KMS-11 (cell line): ENCODE results near the gene CCDC28B.

Source experiments
- H2AFZ ChIP-seq: fragments of 200-600 bp; sonication (generic); 2 replicates; pipeline ENCODE4 v1.6.1; 2016; ENCODE audit warnings: antibody characterized with exemption, mixed run types, low read depth
- H3K27ac ChIP-seq: fragments of 200-600 bp; sonication (generic); 2 replicates; pipeline ENCODE4 v1.6.1; 2016; ENCODE audit warnings: mild to moderate bottlenecking, mixed run types
- H3K27me3 ChIP-seq: fragments of 200-600 bp; sonication (generic); 2 replicates; pipeline ENCODE4 v1.6.1; 2017; ENCODE audit warnings: mild to moderate bottlenecking, low read depth, mixed run types, moderate library complexity; ENCODE audit not compliant: insufficient read depth
- H3K36me3 ChIP-seq: fragments of 200-600 bp; sonication (generic); 2 replicates; pipeline ENCODE4 v1.6.1; 2017; ENCODE audit warnings: mild to moderate bottlenecking, mixed run types; ENCODE audit not compliant: insufficient read depth
- H3K4me1 ChIP-seq: fragments of 200-600 bp; sonication (generic); 2 replicates; pipeline ENCODE4 v1.6.1; 2016; ENCODE audit warnings: mild to moderate bottlenecking, low read depth, mixed run types; ENCODE audit not compliant: poor library complexity, severe bottlenecking
- H3K4me2 ChIP-seq: fragments of 200-600 bp; sonication (generic); 2 replicates; pipeline ENCODE4 v1.7.0; 2016; ENCODE audit warnings: mild to moderate bottlenecking, mixed run types
- H3K4me3 ChIP-seq: fragments of 200-600 bp; sonication (generic); IDR thresholded peaks from 2 replicates; pipeline ENCODE4 v1.6.1; 2017; ENCODE audit warnings: low read depth, low read length, mixed read lengths; ENCODE audit not compliant: insufficient read depth
- H3K79me2 ChIP-seq: fragments of 200-600 bp; sonication (generic); 2 replicates; pipeline ENCODE4 v1.6.1; 2016; ENCODE audit warnings: low read depth, mixed run types; ENCODE audit not compliant: insufficient read depth
- H3K9ac ChIP-seq: fragments of 200-600 bp; sonication (generic); 2 replicates; pipeline ENCODE4 v1.6.1; 2016; ENCODE audit warnings: mild to moderate bottlenecking, mixed run types
- H4K20me1 ChIP-seq: fragments of 200-600 bp; sonication (generic); 2 replicates; pipeline ENCODE4 v1.6.1; 2016; ENCODE audit warnings: mild to moderate bottlenecking, mixed run types; ENCODE audit not compliant: insufficient read depth
- TF ChIP-seq, protein P1 (sequence below): fragments of 200-600 bp; sonication (generic); conservative IDR thresholded peaks from 2 replicates; pipeline ENCODE4 v1.6.1; 2017; ENCODE audit warnings: low read depth, mild to moderate bottlenecking, antibody characterized with exemption, low read length, moderate library complexity, mixed read lengths

Gene CCDC28B

DNA sequence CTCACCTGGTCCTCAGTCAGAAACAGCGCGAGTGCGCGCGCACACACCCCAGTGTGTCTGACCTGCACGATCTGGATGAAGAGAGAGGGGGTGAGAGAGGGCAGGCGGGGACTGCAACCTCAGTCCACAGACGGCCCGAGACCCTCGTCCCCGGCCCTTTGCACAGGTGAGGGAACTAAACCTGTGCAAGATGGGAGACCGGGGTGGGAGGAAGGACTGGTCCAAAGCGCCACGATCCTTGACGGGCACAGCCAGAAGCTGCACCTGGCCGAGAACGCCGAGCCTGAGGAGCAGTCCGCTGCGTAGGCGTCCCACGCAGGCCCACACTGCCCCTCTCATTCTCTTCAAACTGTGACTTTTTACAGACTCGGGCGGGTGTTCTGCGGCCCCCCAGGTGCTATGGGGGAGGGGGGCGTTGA, 4.6 kb downstream of the CCDC28B start:
- Histone ChIP-seq H3K36me3 (no peaks in the 10 kb centered on the region), H4K20me1 (no peaks in the 10 kb centered on the region), H3K4me2 (peak overlapping the region; percentile 93), H2AFZ (peak overlapping the region; percentile 59), H3K79me2 (no peaks in the 10 kb centered on the region), H3K4me3 (no peak overlapping the region), H3K27me3 (no peaks in the 10 kb centered on the region), H3K27ac (no peak overlapping the region), H3K4me1 (peaks cover 48% of the 10 kb centered on the region), H3K9ac (peak overlapping the region; percentile 67; the same call in 1 of the 2 replicates)
- TF ChIP-seq, protein P1, sequence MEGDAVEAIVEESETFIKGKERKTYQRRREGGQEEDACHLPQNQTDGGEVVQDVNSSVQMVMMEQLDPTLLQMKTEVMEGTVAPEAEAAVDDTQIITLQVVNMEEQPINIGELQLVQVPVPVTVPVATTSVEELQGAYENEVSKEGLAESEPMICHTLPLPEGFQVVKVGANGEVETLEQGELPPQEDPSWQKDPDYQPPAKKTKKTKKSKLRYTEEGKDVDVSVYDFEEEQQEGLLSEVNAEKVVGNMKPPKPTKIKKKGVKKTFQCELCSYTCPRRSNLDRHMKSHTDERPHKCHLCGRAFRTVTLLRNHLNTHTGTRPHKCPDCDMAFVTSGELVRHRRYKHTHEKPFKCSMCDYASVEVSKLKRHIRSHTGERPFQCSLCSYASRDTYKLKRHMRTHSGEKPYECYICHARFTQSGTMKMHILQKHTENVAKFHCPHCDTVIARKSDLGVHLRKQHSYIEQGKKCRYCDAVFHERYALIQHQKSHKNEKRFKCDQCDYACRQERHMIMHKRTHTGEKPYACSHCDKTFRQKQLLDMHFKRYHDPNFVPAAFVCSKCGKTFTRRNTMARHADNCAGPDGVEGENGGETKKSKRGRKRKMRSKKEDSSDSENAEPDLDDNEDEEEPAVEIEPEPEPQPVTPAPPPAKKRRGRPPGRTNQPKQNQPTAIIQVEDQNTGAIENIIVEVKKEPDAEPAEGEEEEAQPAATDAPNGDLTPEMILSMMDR, result no peak

DNA sequence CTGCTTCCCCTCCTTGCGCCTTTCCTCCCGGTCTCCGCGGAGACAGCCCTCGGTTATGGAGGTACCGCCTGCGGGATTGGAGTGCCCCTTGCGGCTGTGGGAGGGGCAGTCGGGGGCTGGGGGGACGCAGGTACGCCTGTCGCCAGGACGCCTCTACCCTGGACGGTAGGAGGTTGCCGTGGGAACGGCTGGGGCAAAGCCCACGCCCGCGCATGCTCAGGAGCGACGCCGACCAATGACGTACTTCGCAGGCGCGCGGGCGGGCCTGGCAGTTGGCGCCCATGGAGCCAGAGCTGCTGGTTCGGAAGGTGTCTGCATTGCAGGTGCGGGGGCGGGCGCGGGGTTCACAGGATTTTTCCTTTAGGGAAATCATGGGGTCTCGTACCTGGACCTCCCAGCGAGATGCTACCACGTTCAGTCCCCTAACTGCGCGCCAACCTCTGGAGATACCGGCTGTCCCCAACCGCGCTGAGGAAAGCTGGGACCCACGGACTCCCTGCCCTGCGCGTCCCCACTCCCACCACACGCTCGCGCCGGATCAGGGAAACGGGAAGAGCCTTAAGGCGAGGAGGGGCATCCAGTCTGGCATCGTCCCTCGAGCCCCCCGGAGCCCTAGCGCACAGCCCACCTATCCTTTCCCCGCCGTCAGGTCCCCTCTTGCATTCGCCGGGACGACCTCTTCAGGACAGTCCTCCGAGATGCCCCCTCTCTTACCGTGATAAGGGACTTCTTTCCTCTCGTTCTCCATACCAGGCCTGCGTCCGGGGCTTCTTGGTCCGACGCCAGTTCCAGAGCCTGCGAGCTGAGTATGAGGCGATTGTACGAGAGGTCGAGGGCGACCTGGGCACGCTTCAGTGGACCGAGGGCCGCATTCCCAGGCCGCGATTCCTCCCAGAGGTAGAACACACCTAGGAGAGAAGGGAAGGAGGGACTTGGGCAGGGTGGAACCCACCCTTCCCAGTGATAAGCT, 5.3 kb downstream of the CCDC28B start, which contains the start of gene IQCC:
Gene IQCC, plus strand, starts transcription at position 271 of the 970 bp plus-strand sequence. Its CDS starts 11 bp downstream, at position 282.
- Histone ChIP-seq H3K4me2 (peak within 1 kb of the TSS; percentile 93), H3K4me3 (peak within 1 kb of the TSS; percentile 88), H3K9ac (peak within 1 kb of the TSS; percentile 67), H4K20me1 (no peaks in the 10 kb centered on the region), H3K27ac (peak within 1 kb of the TSS; percentile 18; the same call in 1 of the 2 replicates), H3K4me1 (peaks cover 42% of the 10 kb centered on the region), H3K36me3 (no peaks in the 10 kb centered on the region), H2AFZ (peak within 1 kb of the TSS; percentile 59), H3K79me2 (no peaks in the 10 kb centered on the region), H3K27me3 (no peaks in the 10 kb centered on the region)
- TF ChIP-seq, protein P1, result no peak

DNA sequence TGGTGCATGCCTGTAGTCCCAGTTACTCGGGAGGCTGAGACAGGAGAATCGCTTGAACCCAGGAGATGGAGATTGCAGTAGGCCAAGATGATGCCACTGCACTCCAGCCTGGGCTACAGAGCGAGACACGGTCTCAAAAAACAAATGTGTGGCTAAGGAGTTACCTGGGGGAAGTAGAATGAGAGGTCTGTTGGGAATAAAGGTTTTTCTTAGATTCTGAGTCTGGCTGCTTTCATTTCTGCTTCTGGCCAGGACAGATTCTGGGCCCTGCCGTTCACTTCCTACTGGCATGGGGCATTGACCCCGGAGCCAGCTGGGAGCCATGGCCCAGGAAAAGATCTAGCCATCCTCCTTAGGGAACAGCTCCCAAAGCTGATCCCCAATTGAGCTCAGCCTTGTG, 8.1 kb downstream of the CCDC28B start:
- no peaks in the 10 kb centered on the region for H3K79me2 ChIP-seq
- no peaks in the 10 kb centered on the region for H3K36me3 ChIP-seq
- H3K4me1 ChIP-seq, result peaks cover 22% of the 10 kb centered on the region
- H3K9ac ChIP-seq, result no peak overlapping the region
- no peak overlapping the region for H2AFZ ChIP-seq
- no peak overlapping the region for H3K4me2 ChIP-seq
- TF ChIP-seq, protein P1, result no peak
- no peaks in the 10 kb centered on the region for H4K20me1 ChIP-seq
- no peak overlapping the region for H3K27ac ChIP-seq
- no peak overlapping the region for H3K4me3 ChIP-seq
- H3K27me3 ChIP-seq, result no peaks in the 10 kb centered on the region

DNA sequence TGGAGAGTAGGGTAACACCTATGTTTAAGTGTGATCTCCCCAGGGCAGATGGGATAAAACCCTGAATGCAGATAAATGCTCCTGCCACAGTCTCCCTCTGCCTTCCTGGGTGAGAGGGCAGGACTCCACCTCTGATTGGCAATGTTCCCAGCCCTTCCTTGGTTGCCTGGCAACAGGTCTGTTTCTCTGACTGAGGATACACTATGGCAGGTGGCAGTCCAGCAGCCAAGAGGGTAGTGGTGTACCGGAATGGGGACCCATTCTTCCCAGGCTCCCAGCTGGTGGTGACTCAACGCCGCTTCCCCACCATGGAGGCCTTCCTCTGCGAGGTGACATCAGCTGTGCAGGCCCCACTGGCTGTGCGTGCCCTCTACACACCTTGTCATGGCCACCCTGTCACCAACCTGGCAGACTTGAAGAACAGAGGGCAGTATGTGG, 8.5 kb downstream of the CCDC28B start, which contains the start of gene DCDC2B:
Gene DCDC2B, plus strand, starts transcription at position 199 of the 438 bp plus-strand sequence. Its CDS starts 5 bp downstream, at position 204.
- Histone ChIP-seq H3K36me3 (no peaks in the 10 kb centered on the region), H2AFZ (no peak within 1 kb of the TSS), H3K9ac (no peak within 1 kb of the TSS), H3K79me2 (no peaks in the 10 kb centered on the region), H3K4me2 (no peak within 1 kb of the TSS), H3K27ac (no peak within 1 kb of the TSS), H3K27me3 (no peaks in the 10 kb centered on the region), H3K4me1 (peaks cover 22% of the 10 kb centered on the region), H4K20me1 (no peaks in the 10 kb centered on the region), H3K4me3 (no peak within 1 kb of the TSS)
- TF ChIP-seq, protein P1, result no peak
